OCI-LY7 (cell line): ENCODE results near the gene FGF21. TPM values are rescaled to one million over a fixed set of nuclear protein-coding genes. Genes with fewer than 3 reads are reported as not detected.

Experiments
- BruUV-seq: library from RNA; stranded (reverse); fragments of 400-500 nt; replicated peaks from 2 replicates; lab custom pipeline; 2021; lab: Mats Ljungman, UMichigan
- CTCF ChIA-PET: fragments of 300-600 bp; sonication (Branson Sonifier 250); formaldehyde crosslinking; loops from one replicate; lab custom pipeline; 2022; ENCODE audit warnings: antibody characterized with exemption; ENCODE audit not compliant: unreplicated experiment; lab: Charles Lee
- POLR2A ChIA-PET: fragments of 300-600 bp; sonication (Branson Sonifier 250); formaldehyde crosslinking; loops from one replicate; lab custom pipeline; 2022; ENCODE audit warnings: antibody characterized with exemption; lab: Charles Lee
- DNase-seq: peaks from one replicate; pipeline ENCODE4 v3.0.0-alpha.2; 2015; ENCODE audit warnings: low spot score
- H2AFZ ChIP-seq: fragments of 200-600 bp; sonication (generic), shearing (Covaris generic); 2 replicates; pipeline ENCODE4 v1.6.1; 2014; ENCODE audit warnings: mild to moderate bottlenecking, antibody characterized with exemption, low read length, moderate library complexity
- H3K27ac ChIP-seq: fragments of 200-600 bp; sonication (generic); 2 replicates; pipeline ENCODE4 v1.5.1; 2014; ENCODE audit warnings: mixed run types, low read depth, mild to moderate bottlenecking, moderate library complexity, low read length, inconsistent platforms; ENCODE audit not compliant: poor library complexity, severe bottlenecking
- H3K36me3 ChIP-seq: fragments of 200-600 bp; sonication (generic); 2 replicates; pipeline ENCODE4 v1.6.1; 2014; ENCODE audit warnings: mild to moderate bottlenecking, antibody characterized with exemption, low read length, moderate library complexity, mixed read lengths; ENCODE audit not compliant: insufficient read depth
- H3K4me1 ChIP-seq: fragments of 200-600 bp; sonication (generic); 2 replicates; pipeline ENCODE4 v1.5.1; 2014; ENCODE audit warnings: mild to moderate bottlenecking, low read length; ENCODE audit not compliant: insufficient read depth, poor library complexity, severe bottlenecking
- H3K4me2 ChIP-seq: fragments of 200-600 bp; sonication (generic); 2 replicates; pipeline ENCODE4 v1.6.1; 2014; ENCODE audit warnings: mild to moderate bottlenecking, low read length
- H3K4me3 ChIP-seq: fragments of 200-600 bp; sonication (generic); 2 replicates; pipeline ENCODE4 v1.5.1; 2014; ENCODE audit warnings: mild to moderate bottlenecking, low read depth, low read length; ENCODE audit not compliant: poor library complexity, severe bottlenecking
- H3K79me2 ChIP-seq: fragments of 200-600 bp; sonication (generic); 2 replicates; pipeline ENCODE4 v1.6.1; 2016; ENCODE audit warnings: low read depth, mild to moderate bottlenecking, low read length, moderate library complexity, mixed read lengths; ENCODE audit not compliant: insufficient read depth
- H3K9me2 ChIP-seq: fragments of 200-600 bp; sonication (generic); 2 replicates; pipeline ENCODE4 v1.6.1; 2016; ENCODE audit warnings: mild to moderate bottlenecking, low read length, mixed read lengths; ENCODE audit not compliant: insufficient read depth
- H3K9me3 ChIP-seq: fragments of 200-600 bp; sonication (generic); 2 replicates; pipeline ENCODE4 v1.6.1; 2014; ENCODE audit warnings: mild to moderate bottlenecking, mixed run types, low read length, mixed read lengths
- H4K20me1 ChIP-seq: fragments of 200-600 bp; sonication (generic); 2 replicates; pipeline ENCODE4 v1.6.1; 2014; ENCODE audit warnings: mild to moderate bottlenecking, antibody characterized with exemption, low read length, moderate library complexity, mixed read lengths; ENCODE audit not compliant: insufficient read depth
- EZH2phosphoT487 ChIP-seq: fragments of 200-600 bp; sonication (generic); IDR thresholded peaks from 2 replicates; pipeline ENCODE4 v1.6.1; 2018; ENCODE audit warnings: low read depth, borderline replicate concordance, mild to moderate bottlenecking, mixed run types, antibody characterized with exemption, low read length, moderate library complexity, mixed read lengths
- intact Hi-C: fragments of 100-400 bp; cut with micrococcal nuclease; formaldehyde crosslinking; loops from one replicate; pipeline ENCODE4 v1.10.0; 2022; ENCODE audit not compliant: unreplicated experiment
- total RNA-seq, 2 experiments: library from RNA; depleted of rRNA in 1 of 2; stranded (reverse); fragments of >200 nt in 1 of 2; shearing (Covaris generic) in 1 of 2; gene quantifications; 2 replicates each; pipeline ENCODE4 v1.2.3, GENCODE V29; 2014 to 2022
- TF ChIP-seq, protein P1 (sequence below): fragments of 200-600 bp; sonication (generic); conservative IDR thresholded peaks from 2 replicates; pipeline ENCODE4 v1.5.1; 2014; ENCODE audit warnings: mild to moderate bottlenecking, antibody characterized with exemption, low read length, moderate library complexity, mixed read lengths

FGF21 gene
- total RNA-seq, 2 experiments from 2014 or later, result not detected

DNA sequence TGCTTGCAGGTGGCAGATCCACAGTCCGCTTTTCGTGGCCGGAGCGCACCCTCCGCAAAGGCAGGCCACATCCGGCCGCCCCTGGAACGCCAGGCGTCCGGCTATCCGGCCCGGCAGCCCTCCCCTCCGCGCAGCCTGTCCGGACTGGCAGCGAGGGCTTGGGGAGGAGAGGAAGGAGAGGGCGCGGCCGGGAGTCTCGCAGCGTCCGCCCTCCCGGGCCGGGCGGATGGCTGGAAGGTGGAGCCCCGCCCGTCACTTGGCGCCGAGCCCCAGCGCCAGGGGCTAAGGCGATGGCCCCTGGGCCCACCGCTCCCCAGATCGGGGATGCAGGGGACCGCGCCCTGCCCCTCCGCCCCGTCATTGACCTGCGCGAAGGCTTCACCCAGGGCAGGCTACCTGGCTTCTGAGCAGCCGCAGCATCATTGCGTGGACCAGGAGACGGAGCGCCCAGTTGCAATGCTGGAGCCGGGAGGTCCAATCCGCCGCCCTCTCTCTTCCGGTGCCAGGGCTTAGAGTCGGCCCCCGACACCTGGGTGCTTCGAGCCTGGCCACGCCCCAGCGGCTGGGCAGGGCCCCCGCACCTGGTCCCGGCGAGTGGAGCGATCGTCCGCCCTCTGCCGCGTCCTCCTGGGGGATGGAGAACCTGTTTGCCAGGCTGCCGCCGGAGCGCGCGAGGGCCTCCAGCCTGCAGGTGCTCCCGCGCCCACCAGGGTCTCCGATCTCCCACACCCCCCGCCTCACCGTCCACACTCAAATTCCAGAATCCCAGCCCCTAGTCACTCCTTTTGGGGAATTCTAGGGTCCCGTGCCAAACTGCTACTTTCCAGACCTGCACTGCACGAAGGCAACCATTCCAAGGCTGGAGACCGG lies 2.6 kb upstream of the FGF21 start, which contains the start of gene FUT1:
Gene FUT1, minus strand, starts transcription at position 146 of the 870 bp plus-strand sequence. CDS start 1,360 bp downstream, outside the sequence.
- Histone ChIP-seq H3K4me1 (peaks cover 15% of the 10 kb centered on the region), H3K36me3 (no peaks in the 10 kb centered on the region), H2AFZ (peak within 1 kb of the TSS; percentile 27; the same call in 1 of the 2 replicates), H3K27ac (no peak within 1 kb of the TSS), H4K20me1 (no peaks in the 10 kb centered on the region), H3K9me3 (no peaks in the 10 kb centered on the region), H3K9me2 (no peaks in the 10 kb centered on the region), H3K79me2 (no peaks in the 10 kb centered on the region), H3K4me3 (peak within 1 kb of the TSS; percentile 56), H3K4me2 (peak within 1 kb of the TSS; percentile 54)
- POLR2A ChIA-PET, result no interaction called here
- DNase-seq, result peak; percentile 75
- CTCF ChIA-PET, result no interaction called here
- intact Hi-C loops, result no loop called here
- BruUV-seq, result no TSS peak
- TF ChIP-seq, protein P1, sequence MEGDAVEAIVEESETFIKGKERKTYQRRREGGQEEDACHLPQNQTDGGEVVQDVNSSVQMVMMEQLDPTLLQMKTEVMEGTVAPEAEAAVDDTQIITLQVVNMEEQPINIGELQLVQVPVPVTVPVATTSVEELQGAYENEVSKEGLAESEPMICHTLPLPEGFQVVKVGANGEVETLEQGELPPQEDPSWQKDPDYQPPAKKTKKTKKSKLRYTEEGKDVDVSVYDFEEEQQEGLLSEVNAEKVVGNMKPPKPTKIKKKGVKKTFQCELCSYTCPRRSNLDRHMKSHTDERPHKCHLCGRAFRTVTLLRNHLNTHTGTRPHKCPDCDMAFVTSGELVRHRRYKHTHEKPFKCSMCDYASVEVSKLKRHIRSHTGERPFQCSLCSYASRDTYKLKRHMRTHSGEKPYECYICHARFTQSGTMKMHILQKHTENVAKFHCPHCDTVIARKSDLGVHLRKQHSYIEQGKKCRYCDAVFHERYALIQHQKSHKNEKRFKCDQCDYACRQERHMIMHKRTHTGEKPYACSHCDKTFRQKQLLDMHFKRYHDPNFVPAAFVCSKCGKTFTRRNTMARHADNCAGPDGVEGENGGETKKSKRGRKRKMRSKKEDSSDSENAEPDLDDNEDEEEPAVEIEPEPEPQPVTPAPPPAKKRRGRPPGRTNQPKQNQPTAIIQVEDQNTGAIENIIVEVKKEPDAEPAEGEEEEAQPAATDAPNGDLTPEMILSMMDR, result no peak
- TF ChIP-seq EZH2phosphoT487, result no peak

DNA sequence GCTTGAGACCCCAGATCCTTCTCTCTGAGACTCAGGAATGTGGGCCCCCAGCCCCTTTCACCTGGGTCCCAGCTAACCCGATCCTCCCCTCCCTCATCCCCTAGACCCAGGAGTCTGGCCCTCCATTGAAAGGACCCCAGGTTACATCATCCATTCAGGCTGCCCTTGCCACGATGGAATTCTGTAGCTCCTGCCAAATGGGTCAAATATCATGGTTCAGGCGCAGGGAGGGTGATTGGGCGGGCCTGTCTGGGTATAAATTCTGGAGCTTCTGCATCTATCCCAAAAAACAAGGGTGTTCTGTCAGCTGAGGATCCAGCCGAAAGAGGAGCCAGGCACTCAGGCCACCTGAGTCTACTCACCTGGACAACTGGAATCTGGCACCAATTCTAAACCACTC lies 463 bp downstream of the FGF21 start:
- Histone ChIP-seq H3K36me3 (no peaks in the 10 kb centered on the region), H4K20me1 (no peaks in the 10 kb centered on the region), H3K4me3 (no peak overlapping the region), H3K9me2 (no peaks in the 10 kb centered on the region), H2AFZ (no peak overlapping the region), H3K27ac (no peak overlapping the region), H3K79me2 (no peaks in the 10 kb centered on the region), H3K9me3 (no peaks in the 10 kb centered on the region), H3K4me2 (no peak overlapping the region), H3K4me1 (peaks cover 19% of the 10 kb centered on the region)
- DNase-seq, result no peak
- no peak for TF ChIP-seq EZH2phosphoT487
- TF ChIP-seq, protein P1, result no peak
- no TSS peak for BruUV-seq
- intact Hi-C loops, result no loop called here
- ChIA-PET CTCF (no interaction called here), POLR2A (no interaction called here)

DNA sequence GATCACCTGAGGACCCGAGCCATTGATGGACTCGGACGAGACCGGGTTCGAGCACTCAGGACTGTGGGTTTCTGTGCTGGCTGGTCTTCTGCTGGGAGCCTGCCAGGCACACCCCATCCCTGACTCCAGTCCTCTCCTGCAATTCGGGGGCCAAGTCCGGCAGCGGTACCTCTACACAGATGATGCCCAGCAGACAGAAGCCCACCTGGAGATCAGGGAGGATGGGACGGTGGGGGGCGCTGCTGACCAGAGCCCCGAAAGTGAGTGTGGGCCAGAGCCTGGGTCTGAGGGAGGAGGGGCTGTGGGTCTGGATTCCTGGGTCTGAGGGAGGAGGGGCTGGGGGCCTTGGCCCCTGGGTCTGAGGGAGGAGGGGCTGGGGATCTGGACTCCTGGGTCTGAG lies 888 bp downstream of the FGF21 start:
- intact Hi-C loops, result no loop called here
- no peak for DNase-seq
- TF ChIP-seq, protein P1, result no peak
- no peak for TF ChIP-seq EZH2phosphoT487
- ChIA-PET CTCF (no interaction called here), POLR2A (no interaction called here)
- Histone ChIP-seq H3K27ac (no peak overlapping the region), H3K9me2 (no peaks in the 10 kb centered on the region), H3K4me1 (peaks cover 20% of the 10 kb centered on the region), H2AFZ (no peak overlapping the region), H3K36me3 (no peaks in the 10 kb centered on the region), H3K4me3 (no peak overlapping the region), H3K79me2 (no peaks in the 10 kb centered on the region), H3K9me3 (no peaks in the 10 kb centered on the region), H4K20me1 (no peaks in the 10 kb centered on the region), H3K4me2 (no peak overlapping the region)
- BruUV-seq, result no TSS peak
